ENCODE measurements around the gene PUM2. TPM values are rescaled to one million over a fixed set of nuclear protein-coding genes. Genes with fewer than 3 reads are reported as not detected.
A peak's percentile ranks its signal among the peaks of the same experiment; 100 is the strongest.

Gene PUM2
- total and polyA plus RNA-seq, 4 donors, result 18.5 to 61.0 (median 35.1) TPM

DNA sequence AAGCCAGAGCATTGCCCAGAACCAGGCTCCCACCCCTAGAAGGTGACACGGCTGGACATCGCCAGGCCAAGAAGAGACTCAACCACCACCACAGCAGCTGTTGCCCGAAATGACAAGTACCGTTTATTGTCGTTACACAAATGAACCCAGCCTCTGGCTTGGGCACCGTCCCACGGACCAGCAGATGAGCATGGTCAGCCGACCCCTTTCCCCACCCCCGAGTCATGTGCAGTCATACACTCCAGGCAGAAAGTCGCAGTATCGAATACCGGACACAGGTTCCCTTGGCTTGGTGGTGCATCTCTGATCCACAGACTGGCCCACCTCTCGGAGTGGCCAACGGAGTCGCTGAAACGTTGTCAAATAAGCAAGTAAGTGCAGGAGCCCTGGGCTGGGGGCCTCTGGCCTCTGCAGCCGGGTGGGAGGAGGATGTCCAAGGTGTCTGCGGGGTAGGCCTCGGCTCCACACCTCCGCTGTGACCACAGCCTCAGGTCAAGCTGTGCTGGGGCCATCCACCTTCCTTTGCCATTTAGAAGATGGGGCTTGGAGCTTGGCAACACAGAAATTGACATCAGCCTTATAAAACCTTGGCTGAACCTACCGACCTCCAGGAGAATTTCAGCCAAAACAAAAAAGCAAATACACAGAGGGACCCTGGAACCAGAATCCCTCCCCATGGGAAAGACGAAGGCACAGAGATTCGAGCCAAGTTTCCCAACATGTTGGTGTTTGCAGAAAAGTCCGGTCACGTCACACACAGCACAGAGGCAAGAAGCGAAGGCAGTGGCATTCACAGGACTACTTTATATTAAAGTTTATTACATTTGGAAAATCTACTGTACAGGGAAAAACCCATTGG is 149.7 kb downstream of the PUM2 start (continued):
- TF ChIP-seq RAD21 (IDR thresholded peaks at IDR 0.05) (peak; percentile 42 to 52), HNF4G (IDR thresholded peaks at IDR 0.05) (no peak)

DNA sequence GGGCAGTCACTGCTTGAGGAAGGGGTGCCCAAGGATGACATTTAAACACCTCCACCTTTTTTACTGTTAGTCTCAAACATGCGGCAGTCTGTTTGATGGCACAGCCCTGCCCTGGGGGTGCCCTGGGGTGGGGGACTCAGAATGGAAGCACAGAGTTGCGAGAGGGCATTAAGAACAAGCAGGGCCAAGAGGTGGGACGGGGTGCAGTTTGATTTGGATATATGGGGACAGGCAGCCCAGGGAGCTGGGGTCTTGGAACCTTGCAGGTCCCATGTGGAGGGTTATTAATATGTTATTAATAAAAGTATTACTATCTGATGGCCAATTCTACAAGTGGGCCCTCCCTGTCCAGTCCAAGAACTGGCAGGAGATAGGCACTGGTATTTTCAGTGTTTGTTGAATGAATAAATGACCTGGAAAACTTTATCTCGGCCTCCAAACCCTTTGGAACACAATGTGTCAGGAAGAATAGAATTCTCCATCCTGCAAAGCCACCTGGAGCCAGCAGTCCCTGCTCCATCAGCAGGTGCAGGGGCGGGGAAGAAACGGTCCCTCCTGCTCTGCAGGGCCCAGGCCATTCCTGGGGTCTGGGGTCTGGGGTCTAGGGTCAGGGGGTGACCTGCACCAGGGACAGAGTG is 150.9 kb downstream of the PUM2 start:
- H3K27me3 ChIP-seq (ENCODE audit: control insufficient read depth in 4 of 4, insufficient read depth in 4 of 4, low read length in 3 of 4), result no peaks in the 10 kb centered on the region
- H3K27ac ChIP-seq (ENCODE audit: low read depth in 1 of 2, low read length in 2 of 2), result peak overlapping the region; percentile 72 to 94
- H3K4me3 ChIP-seq (ENCODE audit: low read depth in 1 of 3, low read length in 3 of 3), result no peak overlapping the region

More for the DNA sequence above, 150.9 kb downstream of the PUM2 start:
- 70% methylated on average over 6 of the region's 6 CpGs for WGBS
- no peaks in the 10 kb centered on the region for H3K9me3 ChIP-seq (ENCODE audit: control insufficient read depth in 4 of 4, low read length in 3 of 4)
- H3K4me1 ChIP-seq (ENCODE audit: control insufficient read depth in 4 of 4, insufficient read depth in 4 of 4, low read length in 3 of 4), result peaks cover 20 to 98% (median 68%) of the 10 kb centered on the region in 4 donors
- TF ChIP-seq, protein P1, sequence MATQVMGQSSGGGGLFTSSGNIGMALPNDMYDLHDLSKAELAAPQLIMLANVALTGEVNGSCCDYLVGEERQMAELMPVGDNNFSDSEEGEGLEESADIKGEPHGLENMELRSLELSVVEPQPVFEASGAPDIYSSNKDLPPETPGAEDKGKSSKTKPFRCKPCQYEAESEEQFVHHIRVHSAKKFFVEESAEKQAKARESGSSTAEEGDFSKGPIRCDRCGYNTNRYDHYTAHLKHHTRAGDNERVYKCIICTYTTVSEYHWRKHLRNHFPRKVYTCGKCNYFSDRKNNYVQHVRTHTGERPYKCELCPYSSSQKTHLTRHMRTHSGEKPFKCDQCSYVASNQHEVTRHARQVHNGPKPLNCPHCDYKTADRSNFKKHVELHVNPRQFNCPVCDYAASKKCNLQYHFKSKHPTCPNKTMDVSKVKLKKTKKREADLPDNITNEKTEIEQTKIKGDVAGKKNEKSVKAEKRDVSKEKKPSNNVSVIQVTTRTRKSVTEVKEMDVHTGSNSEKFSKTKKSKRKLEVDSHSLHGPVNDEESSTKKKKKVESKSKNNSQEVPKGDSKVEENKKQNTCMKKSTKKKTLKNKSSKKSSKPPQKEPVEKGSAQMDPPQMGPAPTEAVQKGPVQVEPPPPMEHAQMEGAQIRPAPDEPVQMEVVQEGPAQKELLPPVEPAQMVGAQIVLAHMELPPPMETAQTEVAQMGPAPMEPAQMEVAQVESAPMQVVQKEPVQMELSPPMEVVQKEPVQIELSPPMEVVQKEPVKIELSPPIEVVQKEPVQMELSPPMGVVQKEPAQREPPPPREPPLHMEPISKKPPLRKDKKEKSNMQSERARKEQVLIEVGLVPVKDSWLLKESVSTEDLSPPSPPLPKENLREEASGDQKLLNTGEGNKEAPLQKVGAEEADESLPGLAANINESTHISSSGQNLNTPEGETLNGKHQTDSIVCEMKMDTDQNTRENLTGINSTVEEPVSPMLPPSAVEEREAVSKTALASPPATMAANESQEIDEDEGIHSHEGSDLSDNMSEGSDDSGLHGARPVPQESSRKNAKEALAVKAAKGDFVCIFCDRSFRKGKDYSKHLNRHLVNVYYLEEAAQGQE (IDR thresholded peaks at IDR 0.05), result no peak
- TF ChIP-seq NR2F2 (IDR thresholded peaks at IDR 0.05), result no peak
- TF ChIP-seq, protein P2, sequence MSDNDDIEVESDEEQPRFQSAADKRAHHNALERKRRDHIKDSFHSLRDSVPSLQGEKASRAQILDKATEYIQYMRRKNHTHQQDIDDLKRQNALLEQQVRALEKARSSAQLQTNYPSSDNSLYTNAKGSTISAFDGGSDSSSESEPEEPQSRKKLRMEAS (IDR thresholded peaks at IDR 0.05), result no peak
- no peak for TF ChIP-seq ATF3 (IDR thresholded peaks at IDR 0.05)
- no peak for TF ChIP-seq RAD21 (IDR thresholded peaks at IDR 0.05)
- TF ChIP-seq, protein P3, sequence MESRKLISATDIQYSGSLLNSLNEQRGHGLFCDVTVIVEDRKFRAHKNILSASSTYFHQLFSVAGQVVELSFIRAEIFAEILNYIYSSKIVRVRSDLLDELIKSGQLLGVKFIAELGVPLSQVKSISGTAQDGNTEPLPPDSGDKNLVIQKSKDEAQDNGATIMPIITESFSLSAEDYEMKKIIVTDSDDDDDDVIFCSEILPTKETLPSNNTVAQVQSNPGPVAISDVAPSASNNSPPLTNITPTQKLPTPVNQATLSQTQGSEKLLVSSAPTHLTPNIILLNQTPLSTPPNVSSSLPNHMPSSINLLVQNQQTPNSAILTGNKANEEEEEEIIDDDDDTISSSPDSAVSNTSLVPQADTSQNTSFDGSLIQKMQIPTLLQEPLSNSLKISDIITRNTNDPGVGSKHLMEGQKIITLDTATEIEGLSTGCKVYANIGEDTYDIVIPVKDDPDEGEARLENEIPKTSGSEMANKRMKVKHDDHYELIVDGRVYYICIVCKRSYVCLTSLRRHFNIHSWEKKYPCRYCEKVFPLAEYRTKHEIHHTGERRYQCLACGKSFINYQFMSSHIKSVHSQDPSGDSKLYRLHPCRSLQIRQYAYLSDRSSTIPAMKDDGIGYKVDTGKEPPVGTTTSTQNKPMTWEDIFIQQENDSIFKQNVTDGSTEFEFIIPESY (IDR thresholded peaks at IDR 0.05), result no peak
- no peak for TF ChIP-seq HNF4G (IDR thresholded peaks at IDR 0.05)
- TF ChIP-seq FOXA1 (IDR thresholded peaks at IDR 0.05), result no peak
- TF ChIP-seq JUND (IDR thresholded peaks at IDR 0.05), result no peak
- TF ChIP-seq GABPA (IDR thresholded peaks at IDR 0.05 in 1 of 2, conservative IDR thresholded peaks at IDR 0.05 in 1 of 2), result no peak
- no peak for TF ChIP-seq EGR1 (IDR thresholded peaks at IDR 0.05; ENCODE audit: low read depth in 2 of 2)
- TF ChIP-seq, protein P4, sequence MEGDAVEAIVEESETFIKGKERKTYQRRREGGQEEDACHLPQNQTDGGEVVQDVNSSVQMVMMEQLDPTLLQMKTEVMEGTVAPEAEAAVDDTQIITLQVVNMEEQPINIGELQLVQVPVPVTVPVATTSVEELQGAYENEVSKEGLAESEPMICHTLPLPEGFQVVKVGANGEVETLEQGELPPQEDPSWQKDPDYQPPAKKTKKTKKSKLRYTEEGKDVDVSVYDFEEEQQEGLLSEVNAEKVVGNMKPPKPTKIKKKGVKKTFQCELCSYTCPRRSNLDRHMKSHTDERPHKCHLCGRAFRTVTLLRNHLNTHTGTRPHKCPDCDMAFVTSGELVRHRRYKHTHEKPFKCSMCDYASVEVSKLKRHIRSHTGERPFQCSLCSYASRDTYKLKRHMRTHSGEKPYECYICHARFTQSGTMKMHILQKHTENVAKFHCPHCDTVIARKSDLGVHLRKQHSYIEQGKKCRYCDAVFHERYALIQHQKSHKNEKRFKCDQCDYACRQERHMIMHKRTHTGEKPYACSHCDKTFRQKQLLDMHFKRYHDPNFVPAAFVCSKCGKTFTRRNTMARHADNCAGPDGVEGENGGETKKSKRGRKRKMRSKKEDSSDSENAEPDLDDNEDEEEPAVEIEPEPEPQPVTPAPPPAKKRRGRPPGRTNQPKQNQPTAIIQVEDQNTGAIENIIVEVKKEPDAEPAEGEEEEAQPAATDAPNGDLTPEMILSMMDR (IDR thresholded peaks at IDR 0.05; ENCODE audit: low read depth, low read length, missing input control), result no peak
- TF ChIP-seq HNF4A (conservative IDR thresholded peaks at IDR 0.05), result no peak
- DNase-seq (ENCODE audit: low spot score), result no peak
- H3K36me3 ChIP-seq (ENCODE audit: control insufficient read depth in 4 of 4, insufficient read depth in 3 of 4, low read depth in 1 of 4, low read length in 3 of 4), result peaks cover 0 to 8% (median 2%) of the 10 kb centered on the region in 4 donors
- peak overlapping the region in 1 of 2 donors; percentile 16 for H3K9ac ChIP-seq (ENCODE audit: low read depth in 1 of 2, low read length in 2 of 2)

Measured in liver (tissue), 9 donors.